HCT116 (cell line): ENCODE measurements around the gene LRRN4CL. TPM values are rescaled to one million over a fixed set of nuclear protein-coding genes. Genes with fewer than 3 reads are reported as not detected.

ENCODE experiments used
- ATAC-seq: fragments of 200-7000 bp; cut with Tn5 transposase; 2 replicates; pipeline ENCODE4 v1.9.1; 2020; ENCODE audit warnings: mild to moderate bottlenecking, moderate library complexity
- BruUV-seq: library from RNA; stranded (reverse); fragments of 400-500 nt; replicated peaks from 2 replicates; lab custom pipeline; 2021; lab: Mats Ljungman, UMichigan
- CTCF ChIA-PET: fragments of 300-600 bp; sonication (Branson Sonifier 250); formaldehyde crosslinking; loops from one replicate; lab custom pipeline; 2021; ENCODE audit warnings: antibody characterized with exemption; lab: Charles Lee
- POLR2A ChIA-PET: fragments of 300-600, 350-600 bp; sonication (Branson Sonifier 250); formaldehyde crosslinking; loops from one replicate; lab custom pipeline; 2021; ENCODE audit warnings: antibody characterized with exemption; lab: Charles Lee
- RAD21 ChIA-PET, 2 experiments: fragments of 300-600 bp; sonication (Branson Sonifier 250); formaldehyde crosslinking; loops; one replicate each; lab custom pipeline; 2023; ENCODE audit warnings: low total read pairs in 2 of 2; ENCODE audit not compliant: uncharacterized antibody in 2 of 2, unreplicated experiment in 2 of 2, low non-redundant PET in 1 of 2; lab: Charles Lee
- DNase-seq: peaks from one replicate; pipeline ENCODE4 v3.0.0-alpha.2; 2010; ENCODE audit warnings: low read depth, low spot score
- H2AFZ ChIP-seq: fragments of 200-600 bp; shearing (Covaris generic), sonication (generic); 2 replicates; pipeline ENCODE4 v1.6.1; 2017; ENCODE audit warnings: low read depth, mixed run types, mixed read lengths, antibody characterized with exemption, low read length; ENCODE audit not compliant: poor library complexity, severe bottlenecking
- H3K27ac ChIP-seq: 2 replicates; pipeline ENCODE4 v1.5.1; 2012; ENCODE audit warnings: low read depth, low read length
- H3K27me3 ChIP-seq: fragments of 200-600 bp; sonication (generic); 2 replicates; pipeline ENCODE4 v1.6.1; 2016; ENCODE audit warnings: mixed run types, low read length, mixed read lengths; ENCODE audit not compliant: insufficient read depth
- H3K36me3 ChIP-seq, 2 experiments: fragments of 200-500 bp in 1 of 2; fragments of 200-600 bp in 1 of 2; sonication (Bioruptor generic) in 1 of 2; sonication (generic) in 1 of 2; 2 replicates each; pipeline versions ENCODE4 v1.5.1 to v1.6.1; 2014 to 2016; ENCODE audit warnings: low read length in 2 of 2, inconsistent platforms in 1 of 2, mixed read lengths in 1 of 2, mixed run types in 1 of 2; ENCODE audit not compliant: insufficient read depth in 2 of 2, control insufficient read depth in 1 of 2
- H3K4me1 ChIP-seq, 2 experiments: fragments of 200-600 bp in 1 of 2; sonication (generic) in 1 of 2; 2 replicates each; pipeline versions ENCODE4 v1.5.1 to v1.6.1; 2012 to 2017; ENCODE audit warnings: low read length in 2 of 2, inconsistent platforms in 1 of 2, mild to moderate bottlenecking in 1 of 2, mixed read lengths in 1 of 2, mixed run types in 1 of 2, moderate library complexity in 1 of 2; ENCODE audit not compliant: insufficient read depth in 2 of 2, control insufficient read depth in 1 of 2
- H3K4me2 ChIP-seq: fragments of 200-600 bp; sonication (generic); 2 replicates; pipeline ENCODE4 v1.6.1; 2017; ENCODE audit warnings: mixed run types, low read length, mixed read lengths
- H3K4me3 ChIP-seq, 2 experiments: fragments of 200-600 bp in 1 of 2; sonication (generic) in 1 of 2; replicated peaks in 1 of 2; 2 replicates each; pipeline ENCODE4 v1.5.1; 2011 to 2016; ENCODE audit warnings: low read length in 2 of 2, control low read depth in 1 of 2, low read depth in 1 of 2, mild to moderate bottlenecking in 1 of 2, mixed read lengths in 1 of 2, mixed run types in 1 of 2
- H3K79me2 ChIP-seq: fragments of 200-600 bp; sonication (generic); 2 replicates; pipeline ENCODE4 v1.6.1; 2017; ENCODE audit warnings: mild to moderate bottlenecking, mixed run types, low read length, moderate library complexity, mixed read lengths; ENCODE audit not compliant: insufficient read depth
- H3K9ac ChIP-seq: fragments of 200-600 bp; sonication (generic); 2 replicates; pipeline ENCODE4 v1.6.1; 2016; ENCODE audit warnings: low read length, mixed read lengths
- H3K9me2 ChIP-seq: fragments of 200-600 bp; sonication (generic), shearing (Covaris generic); 2 replicates; pipeline ENCODE4 v1.6.1; 2017; ENCODE audit warnings: mixed run types, mild to moderate bottlenecking, moderate library complexity; ENCODE audit not compliant: insufficient read depth
- H3K9me3 ChIP-seq, 2 experiments: fragments of 200-500 bp in 1 of 2; fragments of 200-600 bp in 1 of 2; sonication (Bioruptor generic) in 1 of 2; sonication (generic) in 1 of 2; 2 replicates each; pipeline ENCODE4 v1.6.1; 2014 to 2017; ENCODE audit warnings: low read length in 2 of 2, mixed read lengths in 2 of 2, inconsistent platforms in 1 of 2, low read depth in 1 of 2, mild to moderate bottlenecking in 1 of 2, mixed run types in 1 of 2, moderate library complexity in 1 of 2; ENCODE audit not compliant: control insufficient read depth in 1 of 2, insufficient read depth in 1 of 2
- H4K20me1 ChIP-seq: fragments of 200-600 bp; sonication (generic), shearing (Covaris generic); 2 replicates; pipeline ENCODE4 v1.6.1; 2017; ENCODE audit warnings: mixed run types, mild to moderate bottlenecking, moderate library complexity; ENCODE audit not compliant: insufficient read depth
- EGR1 ChIP-seq: IDR thresholded peaks from 2 replicates; pipeline ENCODE4 v1.6.1; 2012; ENCODE audit warnings: low read depth
- EZH2 ChIP-seq: fragments of 200-600 bp; sonication (generic); IDR thresholded peaks from 2 replicates; pipeline ENCODE4 v1.6.1; 2017; ENCODE audit warnings: antibody characterized with exemption, mixed run types
- EZH2phosphoT487 ChIP-seq: fragments of 200-600 bp; IDR thresholded peaks from 2 replicates; pipeline ENCODE4 v1.6.1; 2018; ENCODE audit warnings: antibody characterized with exemption, borderline replicate concordance
- POLR2AphosphoS5 ChIP-seq: IDR thresholded peaks from 2 replicates; pipeline ENCODE4 v1.6.1; 2011; ENCODE audit warnings: mild to moderate bottlenecking, low read depth, low read length, moderate library complexity
- RAD21 ChIP-seq: IDR thresholded peaks from 2 replicates; pipeline ENCODE4 v1.6.1; 2012; ENCODE audit warnings: low read depth, mild to moderate bottlenecking
- REST ChIP-seq: IDR thresholded peaks from 2 replicates; pipeline ENCODE4 v1.6.1; 2012; ENCODE audit warnings: low read depth
- SIN3A ChIP-seq: IDR thresholded peaks from 2 replicates; pipeline ENCODE4 v1.6.1; 2012; ENCODE audit warnings: low read depth
- SP1 ChIP-seq: IDR thresholded peaks from 2 replicates; pipeline ENCODE4 v1.6.1; 2012; ENCODE audit warnings: low read depth
- ZFX ChIP-seq: fragments of 450-650 bp; IDR thresholded peaks from 2 replicates; pipeline ENCODE4 v1.6.1; 2017
- ZNF274 ChIP-seq: fragments of 200-500 bp; sonication (Bioruptor generic); IDR thresholded peaks from 2 replicates; pipeline ENCODE4 v1.6.1; 2014; ENCODE audit warnings: mild to moderate bottlenecking, low read depth, low read length, inconsistent platforms
- intact Hi-C: fragments of 100-400 bp; cut with micrococcal nuclease; formaldehyde crosslinking; loops from 2 replicates; pipeline ENCODE4 v1.10.0; 2022
- total RNA-seq: library from RNA; stranded (reverse); gene quantifications from one replicate; pipeline ENCODE4 v1.2.1, GENCODE V29; 2021; ENCODE audit not compliant: unreplicated experiment
- TF ChIP-seq, protein P1 (sequence below): IDR thresholded peaks from 2 replicates; pipeline ENCODE4 v1.6.1; 2011; ENCODE audit warnings: mild to moderate bottlenecking, low read length, moderate library complexity; ENCODE audit not compliant: insufficient replicate concordance; ENCODE audit errors: extremely low read depth
- TF ChIP-seq, protein P2 (sequence below), 3 experiments: fragments of 200-600 bp in 1 of 3; sonication (generic) in 1 of 3; IDR thresholded peaks in 2 of 3; conservative IDR thresholded peaks in 1 of 3; 2 replicates each; pipeline ENCODE4 v1.5.1; 2012 to 2017; ENCODE audit warnings: low read depth in 2 of 3, low read length in 2 of 3, antibody characterized with exemption in 1 of 3, borderline replicate concordance in 1 of 3, control low read depth in 1 of 3, mild to moderate bottlenecking in 1 of 3, mixed read lengths in 1 of 3, mixed run types in 1 of 3, moderate library complexity in 1 of 3; ENCODE audit not compliant: insufficient read depth in 1 of 3

LRRN4CL gene
- total RNA-seq, 1 experiment from 2014 or later, result 0.71 TPM

GRCh38 chr11:62712276-62712812 is 23.0 kb upstream of the LRRN4CL start (continued):
- TF ChIP-seq REST (no peak), EZH2phosphoT487 (no peak), EGR1 (no peak)

- DNase-seq, result no peak
- Histone ChIP-seq H3K9me3 (no peaks in the 10 kb centered on the region), H3K4me2 (no peak overlapping the region), H2AFZ (no peak overlapping the region), H3K4me3 (no peak overlapping the region), H3K79me2 (peaks cover 25% of the 10 kb centered on the region), H3K27me3 (no peaks in the 10 kb centered on the region), H3K36me3 (peaks cover 28 to 45% of the 10 kb centered on the region in 2 experiments), H3K4me1 (peaks cover 5 to 19% of the 10 kb centered on the region in 2 experiments), H3K9me2 (no peaks in the 10 kb centered on the region), H3K9ac (no peak overlapping the region), H4K20me1 (no peaks in the 10 kb centered on the region), H3K27ac (no peak overlapping the region)
- POLR2A ChIA-PET, result interaction anchor here (0.9 kb wide), 1 partner anchor 17 kb away, joined by 3 read pairs; the partner anchor contains the start of gene HNRNPUL2
- TF ChIP-seq EZH2, result no peak
- TF ChIP-seq SP1, result no peak
- no peak for TF ChIP-seq RAD21
- TF ChIP-seq, protein P1, sequence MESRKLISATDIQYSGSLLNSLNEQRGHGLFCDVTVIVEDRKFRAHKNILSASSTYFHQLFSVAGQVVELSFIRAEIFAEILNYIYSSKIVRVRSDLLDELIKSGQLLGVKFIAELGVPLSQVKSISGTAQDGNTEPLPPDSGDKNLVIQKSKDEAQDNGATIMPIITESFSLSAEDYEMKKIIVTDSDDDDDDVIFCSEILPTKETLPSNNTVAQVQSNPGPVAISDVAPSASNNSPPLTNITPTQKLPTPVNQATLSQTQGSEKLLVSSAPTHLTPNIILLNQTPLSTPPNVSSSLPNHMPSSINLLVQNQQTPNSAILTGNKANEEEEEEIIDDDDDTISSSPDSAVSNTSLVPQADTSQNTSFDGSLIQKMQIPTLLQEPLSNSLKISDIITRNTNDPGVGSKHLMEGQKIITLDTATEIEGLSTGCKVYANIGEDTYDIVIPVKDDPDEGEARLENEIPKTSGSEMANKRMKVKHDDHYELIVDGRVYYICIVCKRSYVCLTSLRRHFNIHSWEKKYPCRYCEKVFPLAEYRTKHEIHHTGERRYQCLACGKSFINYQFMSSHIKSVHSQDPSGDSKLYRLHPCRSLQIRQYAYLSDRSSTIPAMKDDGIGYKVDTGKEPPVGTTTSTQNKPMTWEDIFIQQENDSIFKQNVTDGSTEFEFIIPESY, result no peak
- no peak for TF ChIP-seq ZFX
- TF ChIP-seq, protein P2, sequence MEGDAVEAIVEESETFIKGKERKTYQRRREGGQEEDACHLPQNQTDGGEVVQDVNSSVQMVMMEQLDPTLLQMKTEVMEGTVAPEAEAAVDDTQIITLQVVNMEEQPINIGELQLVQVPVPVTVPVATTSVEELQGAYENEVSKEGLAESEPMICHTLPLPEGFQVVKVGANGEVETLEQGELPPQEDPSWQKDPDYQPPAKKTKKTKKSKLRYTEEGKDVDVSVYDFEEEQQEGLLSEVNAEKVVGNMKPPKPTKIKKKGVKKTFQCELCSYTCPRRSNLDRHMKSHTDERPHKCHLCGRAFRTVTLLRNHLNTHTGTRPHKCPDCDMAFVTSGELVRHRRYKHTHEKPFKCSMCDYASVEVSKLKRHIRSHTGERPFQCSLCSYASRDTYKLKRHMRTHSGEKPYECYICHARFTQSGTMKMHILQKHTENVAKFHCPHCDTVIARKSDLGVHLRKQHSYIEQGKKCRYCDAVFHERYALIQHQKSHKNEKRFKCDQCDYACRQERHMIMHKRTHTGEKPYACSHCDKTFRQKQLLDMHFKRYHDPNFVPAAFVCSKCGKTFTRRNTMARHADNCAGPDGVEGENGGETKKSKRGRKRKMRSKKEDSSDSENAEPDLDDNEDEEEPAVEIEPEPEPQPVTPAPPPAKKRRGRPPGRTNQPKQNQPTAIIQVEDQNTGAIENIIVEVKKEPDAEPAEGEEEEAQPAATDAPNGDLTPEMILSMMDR (IDR thresholded peaks at IDR 0.05 in 2 of 3, conservative IDR thresholded peaks at IDR 0.05 in 1 of 3; ENCODE audit: borderline replicate concordance in 1 of 3, insufficient read depth in 1 of 3, low read depth in 2 of 3, low read length in 2 of 3), result no peak
- TF ChIP-seq EZH2phosphoT487, result no peak
- TF ChIP-seq EGR1, result no peak
- TF ChIP-seq SIN3A, result no peak
- TF ChIP-seq POLR2AphosphoS5, result no peak
- TF ChIP-seq ZNF274, result no peak
- intact Hi-C loops, result no loop called here
- CTCF ChIA-PET, result no interaction called here
- RAD21 ChIA-PET, result no interaction called here
- no TSS peak for BruUV-seq
- ATAC-seq, result no peak
These were observed 20.6 kb upstream of the LRRN4CL start for GRCh38 chr11:62710001-62710345.
